SH-SY5Y (cell line): Measurements from ENCODE around the gene MAB21L3.

Experiments
- GATA2 ChIP-seq: IDR thresholded peaks from 2 replicates; pipeline ENCODE4 v1.6.1; 2011; ENCODE audit warnings: mild to moderate bottlenecking, low read depth, low read length
- GATA3 ChIP-seq: IDR thresholded peaks from 2 replicates; pipeline ENCODE4 v1.6.1; 2011; ENCODE audit warnings: low read depth, mild to moderate bottlenecking, low read length, moderate library complexity

Gene MAB21L3

GRCh38 chr1:116175611-116176010, 64.4 kb downstream of the MAB21L3 start:
- TF ChIP-seq GATA3 (no peak), GATA2 (no peak)

- TF ChIP-seq GATA2 (no peak), GATA3 (no peak)
Measured at GRCh38 chr1:116176306-116176789, 65.1 kb downstream of the MAB21L3 start.

- TF ChIP-seq GATA2 (no peak), GATA3 (no peak)
Measured at GRCh38 chr1:116177861-116178260, 66.7 kb downstream of the MAB21L3 start.

DNA sequence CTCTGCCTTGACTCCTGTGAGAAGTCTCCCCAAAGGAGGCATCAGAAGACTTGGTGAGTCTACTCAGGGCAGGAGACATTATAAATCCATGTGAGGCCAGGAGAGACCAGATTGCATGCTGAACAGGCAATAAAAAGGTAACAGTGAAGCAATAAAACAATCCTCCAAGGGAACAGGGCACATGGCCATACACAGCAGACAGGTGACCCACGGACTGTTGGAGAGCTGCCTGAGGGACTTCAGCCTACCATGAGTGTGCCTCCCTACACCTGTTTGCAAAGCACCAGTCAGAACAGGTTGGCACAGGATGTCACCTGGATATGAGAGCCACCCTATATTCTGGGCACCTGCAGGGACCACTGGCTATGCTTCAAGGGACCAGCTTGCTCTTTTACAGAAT, 67.6 kb downstream of the MAB21L3 start:
- TF ChIP-seq GATA2, result no peak
- no peak for TF ChIP-seq GATA3

DNA sequence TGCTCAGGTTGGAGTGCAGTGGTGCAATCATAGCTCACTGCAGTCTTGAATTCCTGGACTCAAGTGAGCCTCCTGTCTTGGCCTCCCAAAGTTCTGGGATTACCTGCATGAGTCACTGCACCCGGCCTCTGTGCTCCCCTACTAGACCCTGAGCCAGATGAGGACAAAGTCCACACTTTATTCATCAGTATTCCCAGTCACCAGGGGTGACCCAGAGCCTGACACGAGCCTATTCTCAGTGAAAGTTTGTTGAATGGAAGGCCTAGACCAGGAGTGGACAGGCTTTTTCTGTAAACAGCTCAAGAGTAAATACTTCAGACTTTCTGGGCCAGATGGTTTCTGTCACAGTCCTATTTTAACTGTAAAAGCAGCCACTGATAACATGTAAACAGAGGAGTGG, 68.2 kb downstream of the MAB21L3 start:
- TF ChIP-seq GATA3 (no peak), GATA2 (no peak)

DNA sequence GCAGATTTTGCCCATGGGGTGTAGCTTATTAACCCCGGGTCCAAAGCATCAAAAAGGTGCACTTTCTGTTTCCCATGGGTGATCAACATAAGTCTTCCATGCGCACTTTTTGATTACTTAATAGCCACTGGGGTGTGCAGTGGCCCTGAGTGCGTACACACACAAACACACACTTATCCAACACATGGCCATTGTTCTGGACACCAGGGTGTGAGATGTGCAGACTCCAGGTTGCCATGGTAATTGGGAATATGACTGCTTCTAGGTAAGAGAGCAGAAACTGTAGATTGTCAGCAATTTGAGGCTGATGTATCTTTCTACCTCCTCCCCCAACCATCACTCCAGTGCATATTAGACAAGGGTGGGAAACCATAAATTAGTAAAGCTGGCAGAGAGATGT, 68.8 kb downstream of the MAB21L3 start:
- TF ChIP-seq GATA2 (no peak), GATA3 (no peak)

- TF ChIP-seq GATA3 (no peak), GATA2 (no peak)
Measured at GRCh38 chr1:116182019-116182714, 71.0 kb downstream of the MAB21L3 start.
